ENCODE data around the gene EXOC2. TPM values are rescaled to one million over a fixed set of nuclear protein-coding genes. Genes with fewer than 3 reads are reported as not detected.

Gene EXOC2
- total and polyA plus RNA-seq, 10 of the 15 experiments (the other 5 are each of a cell fraction or from before 2014, with no cell fraction given) = 8.7 to 32.8 (median 20.7) TPM

GRCh38 chr6:456358-456867, 236.5 kb downstream of the EXOC2 start:
- Histone ChIP-seq H3K4me3 (no peak overlapping the region), H4K20me1 (ENCODE audit: control insufficient read depth, insufficient read depth) (no peaks in the 10 kb centered on the region), H2AFZ (ENCODE audit: control insufficient read depth, low read depth, low read length) (no peak overlapping the region), H3K27ac (ENCODE audit: control insufficient read depth, insufficient read depth) (no peak overlapping the region), H3K4me1 (ENCODE audit: control insufficient read depth, insufficient read depth, low read length) (no peaks in the 10 kb centered on the region), H3K79me2 (ENCODE audit: control insufficient read depth, insufficient read depth, low read length) (no peaks in the 10 kb centered on the region), H3K4me2 (ENCODE audit: control insufficient read depth, insufficient read depth) (no peak overlapping the region), H3K36me3 (ENCODE audit: control insufficient read depth in 2 of 2, insufficient read depth in 2 of 2, low read length in 1 of 2) (no peaks in the 10 kb centered on the region), H3K9ac (ENCODE audit: control insufficient read depth, insufficient read depth, low read length) (no peak overlapping the region), H3K9me3 (replicated peaks; ENCODE audit: control insufficient read depth, insufficient read depth, low read length) (peaks cover 2% of the 10 kb centered on the region; the same call in 2 of the 3 replicates), H3K27me3 (replicated peaks in 1 of 2; ENCODE audit: control insufficient read depth in 2 of 2, insufficient read depth in 2 of 2, low read length in 1 of 2) (0 out of 4 replicates have a peak, but pooled peaks cover 0 to 5% of the 10 kb centered on the region in 2 experiments)
- no TSS peak for BruUV-seq (replicated peaks)
- RAD21 ChIA-PET (ENCODE audit: unreplicated experiment) = no interaction called here
- in situ Hi-C loops (cut with MboI) = no loop called here
- ATAC-seq = no peak
- intact Hi-C loops (cut with micrococcal nuclease; ENCODE audit: unreplicated experiment) = no loop called here
- CTCF ChIA-PET = no interaction called here
- TF ChIP-seq ZNF217 (IDR thresholded peaks at IDR 0.05) (no peak), KAT2A (conservative IDR thresholded peaks at IDR 0.05; ENCODE audit: control insufficient read depth, low read depth, low read length) (no peak), TCF7 (IDR thresholded peaks at IDR 0.05; ENCODE audit: borderline replicate concordance) (no peak), ZSCAN29 (IDR thresholded peaks at IDR 0.05) (no peak), NBN (IDR thresholded peaks at IDR 0.05) (no peak), POLR2A (IDR thresholded peaks at IDR 0.05; ENCODE audit: low read depth, low read length) (no peak), CBFB (IDR thresholded peaks at IDR 0.05; ENCODE audit: low read depth) (no peak), ATF2 (IDR thresholded peaks at IDR 0.05; ENCODE audit: low read length) (no peak), KLF5 (IDR thresholded peaks at IDR 0.05; ENCODE audit: partially characterized antibody) (no peak), ZBED1 (IDR thresholded peaks at IDR 0.05; ENCODE audit: borderline replicate concordance) (no peak), HCFC1 (IDR thresholded peaks at IDR 0.05; ENCODE audit: low read length) (no peak)
- POLR2A ChIA-PET = no interaction called here
- no peak for DNase-seq (ENCODE audit: low read depth, low spot score)
- SMC1A ChIA-PET (ENCODE audit: uncharacterized antibody, unreplicated experiment) = no interaction called here
- no peak for FAIRE-seq
- WGBS (ENCODE audit: insufficient coverage, insufficient replicate concordance, low lambda C conversion rate, missing lambda C conversion rate) = 51% methylated on average over 5 of the region's 5 CpGs
